H4 (cell line): ENCODE data around the gene OTUD1. TPM values are rescaled to one million over a fixed set of nuclear protein-coding genes. Genes with fewer than 3 reads are reported as not detected.

Source experiments
- DNase-seq: peaks from one replicate; pipeline ENCODE4 v3.0.0-alpha.2; 2015; ENCODE audit warnings: low spot score
- total RNA-seq: library from RNA; depleted of rRNA; stranded (reverse); fragments of >200 nt; shearing (Covaris generic); gene quantifications from 2 replicates; pipeline ENCODE4 v1.2.3, GENCODE V29; 2014

Gene OTUD1
- total RNA-seq, 1 experiment from 2014 or later: 1.3 TPM

DNA sequence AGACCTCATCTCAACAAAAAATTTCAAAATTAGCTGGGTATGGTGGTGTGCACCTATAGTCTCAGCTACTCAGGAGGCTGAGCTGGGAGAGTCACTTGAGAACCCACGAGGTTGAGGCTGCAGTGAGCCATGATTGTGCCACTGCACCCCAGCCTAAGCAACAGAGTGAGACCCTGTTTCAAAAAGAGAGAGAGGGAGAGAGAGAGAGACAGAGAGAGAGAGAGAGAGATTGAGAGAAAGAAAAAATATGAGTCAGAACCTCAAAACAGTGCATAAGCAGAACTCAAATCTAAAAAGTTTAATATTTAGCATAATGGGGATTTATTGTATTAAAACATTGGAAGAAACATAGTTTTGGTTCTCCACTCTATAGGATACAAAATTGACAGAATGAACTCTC, 17.5 kb upstream of the OTUD1 start:
- no peak for DNase-seq

DNA sequence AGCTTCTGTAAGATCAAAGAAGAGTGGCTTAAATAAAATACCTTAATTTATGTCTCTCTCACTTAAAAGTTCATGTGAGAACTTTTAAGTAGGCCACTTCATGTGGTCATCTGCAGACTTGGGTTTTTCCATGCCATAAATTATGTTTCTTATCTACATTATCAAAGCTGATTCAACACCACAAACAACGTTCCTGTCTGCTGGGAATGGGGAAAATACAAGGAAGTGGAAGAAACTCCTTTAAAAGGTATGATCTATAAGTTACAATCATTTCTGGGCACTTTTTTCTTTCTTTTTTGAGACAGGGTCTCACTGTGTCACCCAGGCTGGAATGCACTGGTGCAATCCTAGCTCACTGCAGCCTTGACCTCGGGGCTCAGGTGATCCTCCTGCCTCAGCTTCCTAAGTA, 16.9 kb upstream of the OTUD1 start:
- DNase-seq: no peak

DNA sequence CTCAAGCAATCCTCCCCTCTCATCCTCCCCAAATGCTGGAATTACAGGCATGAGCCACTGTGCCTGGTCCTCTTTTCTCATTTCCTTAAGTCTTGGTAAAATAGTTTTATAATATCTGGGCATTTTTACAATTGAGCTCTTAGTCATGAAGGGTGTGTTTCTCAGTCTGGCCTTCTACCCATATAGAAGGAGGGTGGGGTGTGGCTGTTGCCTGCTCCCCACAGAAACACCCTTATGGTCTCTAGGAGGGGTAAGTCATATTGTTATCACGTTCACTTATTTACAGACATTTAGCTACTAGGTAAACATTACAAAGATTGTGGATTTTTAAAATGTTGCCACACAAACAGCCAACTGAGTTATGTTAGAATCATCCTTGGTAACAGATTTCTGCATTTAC, 6.7 kb upstream of the OTUD1 start:
- DNase-seq: no peak

DNA sequence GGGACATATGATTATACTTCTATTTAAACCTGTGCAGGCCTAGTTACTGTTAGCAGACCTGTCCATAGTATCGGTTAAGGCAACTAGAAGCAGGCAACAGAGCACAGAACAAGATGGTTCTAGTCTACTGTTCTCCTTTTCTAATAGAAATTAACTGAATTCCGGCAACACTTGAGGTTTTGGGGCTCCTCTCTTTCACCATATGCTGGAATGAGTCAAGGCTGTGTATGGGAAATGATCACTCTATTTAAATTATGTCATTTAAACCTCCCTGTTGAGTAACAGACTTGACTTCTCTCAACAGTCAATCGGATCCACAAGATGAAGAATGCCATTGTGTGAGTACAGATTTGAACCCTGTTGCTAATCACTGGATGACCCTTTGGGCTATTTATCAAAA, 6.2 kb upstream of the OTUD1 start:
- no peak for DNase-seq

DNA sequence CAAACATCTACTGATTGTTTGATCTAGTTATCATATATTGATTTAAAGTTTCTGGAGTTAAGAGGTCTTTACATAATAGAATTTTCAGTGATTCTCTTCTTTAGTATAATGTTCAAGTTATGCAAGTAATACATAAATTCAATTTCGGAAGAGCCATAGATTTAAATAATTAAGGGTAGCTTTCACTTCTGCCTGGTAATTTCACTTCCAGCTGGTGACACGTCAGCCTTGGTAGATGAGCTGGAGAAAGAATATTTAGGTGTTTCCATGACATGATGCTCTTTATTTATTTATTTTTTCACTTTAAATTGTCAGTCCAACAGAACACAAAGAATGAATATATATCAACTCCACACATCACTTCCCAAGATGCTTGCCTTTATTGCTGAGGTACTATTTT, 5.2 kb upstream of the OTUD1 start:
- DNase-seq: no peak

DNA sequence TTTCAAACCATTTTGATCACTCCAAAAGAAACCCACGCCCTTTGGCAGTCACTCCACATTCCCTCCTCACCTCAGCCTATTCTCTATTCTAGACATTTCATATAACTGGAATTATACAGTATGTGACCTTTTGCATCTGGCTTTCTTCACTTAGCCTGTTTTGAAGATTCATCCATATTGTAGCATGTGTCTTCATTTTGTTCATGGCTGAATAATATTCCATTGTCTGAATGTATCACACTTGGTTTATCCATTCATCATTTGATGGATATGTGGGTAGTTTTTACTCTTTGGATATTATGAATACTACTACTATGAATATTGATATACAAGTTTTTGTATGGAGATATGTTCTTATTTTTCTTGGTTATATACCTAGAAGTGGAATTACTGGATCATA, 3.5 kb upstream of the OTUD1 start:
- DNase-seq: no peak

DNA sequence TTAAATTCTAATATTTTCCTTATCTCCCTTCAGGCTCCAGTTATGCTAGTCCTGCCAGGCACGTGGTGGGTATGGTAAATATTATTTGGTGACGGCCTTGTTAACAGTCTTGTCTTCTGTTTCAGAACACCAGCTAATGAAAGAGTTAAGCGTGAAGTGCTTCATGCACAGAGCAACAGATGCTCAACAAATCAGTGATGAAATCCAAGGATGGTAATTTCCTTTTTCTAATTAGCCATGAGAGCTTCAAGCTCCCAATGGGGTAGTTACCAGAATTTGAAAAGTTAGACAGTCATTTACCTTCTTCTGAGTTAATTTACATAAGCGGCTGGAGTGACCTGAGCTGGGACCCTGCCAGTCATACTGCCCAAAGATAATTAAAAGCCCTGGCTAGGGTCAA, 1.9 kb upstream of the OTUD1 start:
- DNase-seq: no peak

DNA sequence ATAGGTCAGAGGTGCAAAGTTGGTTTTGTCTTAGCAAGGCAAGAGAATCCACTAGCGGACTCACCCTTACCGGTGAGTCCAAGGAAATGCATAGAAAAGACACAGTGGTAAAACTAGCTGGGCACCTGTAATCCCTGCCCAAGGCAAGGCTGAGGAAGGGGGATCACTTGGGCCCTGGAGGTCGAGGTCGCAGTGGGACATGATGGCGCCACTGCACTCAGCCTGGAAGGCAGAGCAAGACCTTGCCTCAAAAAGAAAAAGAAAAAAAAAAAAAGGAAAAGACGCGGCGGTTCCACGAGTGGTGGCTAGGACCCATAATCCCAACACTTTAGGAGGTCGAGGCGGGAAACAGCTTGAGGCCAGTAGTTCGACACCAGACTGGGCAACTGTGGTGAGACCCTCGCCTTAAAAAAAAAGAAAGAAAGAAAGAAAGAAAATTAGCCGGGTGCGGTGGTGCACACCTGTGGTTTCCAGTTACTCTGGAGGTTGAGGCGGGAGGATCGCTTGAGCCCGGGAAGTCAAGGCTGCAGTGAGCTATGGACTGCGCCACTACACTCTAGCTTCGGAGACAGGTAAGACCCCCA, 820 bp upstream of the OTUD1 start:
- no peak for DNase-seq

DNA sequence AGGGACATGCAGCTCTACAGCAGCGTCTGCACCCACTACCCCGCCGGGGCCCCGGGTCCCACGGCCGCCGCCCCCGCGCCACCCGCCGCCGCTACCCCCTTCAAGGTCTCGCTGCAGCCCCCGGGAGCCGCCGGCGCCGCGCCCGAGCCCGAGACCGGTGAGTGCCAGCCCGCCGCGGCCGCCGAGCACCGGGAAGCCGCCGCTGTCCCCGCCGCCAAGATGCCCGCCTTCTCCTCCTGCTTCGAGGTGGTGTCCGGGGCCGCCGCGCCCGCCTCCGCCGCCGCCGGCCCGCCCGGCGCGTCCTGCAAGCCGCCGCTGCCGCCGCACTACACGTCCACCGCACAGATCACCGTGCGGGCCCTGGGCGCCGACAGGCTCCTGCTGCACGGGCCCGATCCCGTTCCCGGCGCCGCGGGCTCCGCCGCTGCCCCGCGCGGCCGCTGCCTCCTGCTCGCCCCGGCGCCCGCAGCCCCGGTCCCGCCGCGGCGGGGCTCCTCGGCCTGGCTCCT, 631 bp downstream of the OTUD1 start:
- no peak for DNase-seq

DNA sequence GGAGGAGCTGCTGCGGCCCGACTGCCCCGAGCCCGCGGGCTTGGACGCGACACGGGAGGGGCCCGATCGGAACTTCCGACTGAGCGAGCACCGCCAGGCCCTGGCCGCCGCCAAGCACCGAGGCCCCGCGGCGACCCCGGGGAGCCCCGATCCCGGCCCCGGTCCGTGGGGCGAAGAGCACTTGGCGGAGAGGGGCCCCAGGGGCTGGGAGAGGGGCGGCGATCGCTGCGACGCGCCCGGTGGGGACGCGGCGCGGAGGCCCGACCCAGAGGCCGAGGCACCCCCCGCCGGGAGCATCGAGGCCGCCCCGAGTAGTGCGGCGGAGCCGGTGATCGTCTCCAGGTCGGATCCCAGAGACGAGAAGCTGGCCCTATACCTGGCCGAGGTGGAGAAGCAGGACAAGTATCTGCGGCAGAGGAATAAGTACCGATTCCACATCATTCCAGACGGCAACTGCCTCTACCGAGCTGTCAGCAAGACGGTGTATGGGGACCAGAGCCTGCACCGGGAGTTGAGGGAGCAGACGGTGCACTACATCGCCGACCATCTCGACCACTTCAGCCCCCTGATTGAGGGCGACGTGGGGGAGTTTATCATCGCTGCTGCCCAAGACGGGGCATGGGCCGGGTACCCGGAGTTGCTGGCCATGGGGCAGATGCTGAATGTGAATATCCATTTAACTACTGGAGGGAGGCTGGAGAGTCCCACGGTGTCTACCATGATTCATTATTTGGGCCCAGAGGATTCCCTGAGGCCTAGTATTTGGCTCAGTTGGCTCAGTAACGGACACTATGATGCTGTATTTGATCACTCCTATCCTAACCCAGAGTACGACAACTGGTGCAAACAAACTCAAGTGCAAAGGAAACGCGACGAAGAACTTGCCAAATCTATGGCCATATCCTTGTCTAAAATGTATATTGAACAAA, 1.4 kb downstream of the OTUD1 start:
- DNase-seq: peak; percentile 4

DNA sequence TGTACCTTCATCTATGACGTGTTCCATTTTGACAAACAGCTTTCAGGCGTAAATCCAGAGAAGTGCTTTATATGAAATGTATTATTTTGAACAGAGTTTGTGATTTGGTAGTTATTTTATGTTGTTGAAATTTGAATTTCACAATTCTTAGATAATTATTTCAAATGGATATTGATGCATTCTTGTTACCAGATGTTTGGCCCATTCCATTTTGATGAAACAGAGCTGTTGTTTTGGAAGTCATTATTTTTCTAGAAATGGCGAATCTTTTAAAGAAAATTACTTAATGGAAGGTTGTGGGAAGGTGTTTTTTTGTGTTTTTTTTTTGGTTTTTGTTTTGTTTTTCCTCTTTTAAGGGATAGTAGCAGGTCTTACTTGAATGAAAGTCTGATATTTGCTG, 2.4 kb downstream of the OTUD1 start:
- DNase-seq: no peak

DNA sequence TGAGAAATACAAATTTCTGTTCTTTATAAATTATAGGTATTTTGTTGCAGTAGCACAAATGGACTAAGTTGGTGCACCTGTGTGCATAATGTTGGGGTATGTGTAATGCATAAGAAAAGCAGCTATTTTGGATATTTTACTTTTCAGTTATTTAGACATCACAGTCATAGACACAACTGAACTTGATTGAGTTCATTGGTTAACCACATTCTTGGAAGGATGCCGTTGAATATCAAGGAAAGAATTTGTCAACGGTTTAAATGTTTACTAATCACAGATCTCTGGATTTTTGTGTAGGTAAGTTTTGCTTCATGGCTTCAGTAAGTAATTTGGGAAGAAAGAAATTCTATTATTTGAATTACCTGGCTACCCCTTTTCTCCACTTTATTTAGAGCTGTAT, 4.1 kb downstream of the OTUD1 start:
- peak; percentile 9 for DNase-seq

DNA sequence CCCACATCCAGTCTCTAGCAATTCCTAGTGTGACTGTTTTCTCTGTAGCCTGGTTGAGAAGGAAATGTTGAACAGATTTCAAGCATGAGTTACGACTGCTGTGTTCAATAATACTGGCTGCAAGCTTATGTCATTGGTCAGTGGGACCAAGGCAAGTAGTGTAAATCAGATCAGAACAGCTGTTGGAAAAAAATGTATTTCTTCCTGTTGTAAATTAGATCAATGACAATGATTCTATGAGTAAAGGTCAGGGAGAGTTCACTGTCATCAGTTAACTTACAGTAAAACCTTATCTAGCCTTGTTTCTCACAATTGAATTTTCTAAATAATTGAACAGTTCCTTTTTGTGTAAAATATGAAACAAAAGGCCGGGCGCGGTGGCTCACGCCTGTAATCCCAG, 6.7 kb downstream of the OTUD1 start:
- DNase-seq: no peak

DNA sequence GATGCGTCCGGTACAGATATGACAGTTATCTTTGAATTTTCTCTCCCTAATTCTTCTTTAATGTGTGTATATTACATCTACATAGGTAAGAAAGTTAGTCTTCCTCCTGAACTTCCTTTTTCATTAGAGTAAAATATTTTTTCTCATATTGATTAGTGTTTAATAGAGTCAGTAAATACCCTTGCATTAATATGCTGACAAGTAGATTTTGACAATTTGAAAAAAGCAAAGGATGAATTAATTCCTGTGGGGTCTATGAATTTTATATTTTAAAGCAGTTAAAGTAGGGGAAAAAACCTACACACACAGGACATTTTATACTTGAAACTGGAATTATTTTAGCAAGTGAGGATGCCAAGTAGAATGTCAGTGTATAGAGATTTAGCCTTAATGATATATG, 9.4 kb downstream of the OTUD1 start:
- DNase-seq: no peak

DNA sequence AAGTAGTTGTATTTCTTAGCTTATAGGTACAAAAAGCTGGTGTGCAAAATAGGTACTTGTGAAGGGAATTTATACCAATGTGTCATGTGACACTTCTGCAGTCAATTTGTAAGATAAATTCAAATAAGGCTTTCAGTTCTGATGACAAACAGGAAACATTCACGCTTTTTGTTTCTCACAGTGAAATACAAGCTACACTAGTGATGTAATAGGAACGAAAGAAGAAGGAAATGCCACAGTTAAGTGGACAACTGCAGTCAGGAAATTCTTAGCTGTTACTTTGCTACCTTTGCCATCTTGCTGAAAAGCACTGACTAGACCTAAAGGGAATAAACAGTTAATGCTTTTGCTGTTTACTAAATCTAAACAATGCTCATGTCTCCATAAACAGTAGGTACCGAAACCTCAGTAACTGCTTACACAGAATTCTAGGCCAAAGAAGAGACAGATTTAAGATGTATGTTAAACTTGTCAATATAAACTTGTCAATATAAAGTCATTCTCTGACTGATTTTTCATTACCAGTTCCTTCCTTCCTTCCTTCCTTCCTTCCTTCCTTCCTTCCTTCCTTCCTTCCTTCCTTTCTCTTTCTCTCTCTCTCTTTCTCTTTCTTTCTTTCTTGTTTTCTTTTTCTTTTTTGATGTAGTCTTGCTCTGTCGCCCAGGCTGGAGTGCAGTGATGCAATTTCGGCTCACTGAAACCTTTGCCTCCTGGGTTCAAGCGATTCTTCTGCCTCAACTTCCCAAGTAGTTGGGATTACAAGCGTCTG, 10.1 kb downstream of the OTUD1 start:
- peak; percentile 41 for DNase-seq

DNA sequence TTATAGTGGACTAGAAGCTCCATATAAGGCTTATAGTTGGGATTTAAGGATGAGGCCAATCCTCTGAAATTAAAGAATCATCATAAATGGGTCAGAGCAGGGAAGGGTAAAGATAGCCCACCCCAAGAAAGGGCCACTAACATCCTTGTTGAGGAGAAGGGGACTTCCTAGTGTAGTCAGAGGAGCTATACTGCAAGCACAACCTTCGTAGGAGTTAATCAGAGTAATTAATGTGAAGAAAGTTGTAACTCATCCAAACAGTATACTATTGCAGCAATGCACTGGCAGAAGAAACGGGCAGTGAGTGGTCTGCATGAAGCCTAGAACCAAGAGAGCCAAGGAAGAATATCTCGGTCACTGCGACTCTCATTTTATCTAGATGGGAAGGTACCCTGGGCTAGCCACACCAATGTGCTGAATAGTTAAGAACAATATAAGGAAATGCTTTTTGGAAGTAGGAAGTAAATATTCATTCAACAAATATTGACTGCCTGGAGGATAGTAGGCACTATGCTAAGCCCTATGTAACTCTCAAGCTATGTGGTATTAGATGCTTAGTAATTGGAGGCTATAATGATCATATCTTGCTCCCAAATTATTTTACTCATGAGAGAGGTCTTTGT, 13.3 kb downstream of the OTUD1 start:
- DNase-seq: no peak

DNA sequence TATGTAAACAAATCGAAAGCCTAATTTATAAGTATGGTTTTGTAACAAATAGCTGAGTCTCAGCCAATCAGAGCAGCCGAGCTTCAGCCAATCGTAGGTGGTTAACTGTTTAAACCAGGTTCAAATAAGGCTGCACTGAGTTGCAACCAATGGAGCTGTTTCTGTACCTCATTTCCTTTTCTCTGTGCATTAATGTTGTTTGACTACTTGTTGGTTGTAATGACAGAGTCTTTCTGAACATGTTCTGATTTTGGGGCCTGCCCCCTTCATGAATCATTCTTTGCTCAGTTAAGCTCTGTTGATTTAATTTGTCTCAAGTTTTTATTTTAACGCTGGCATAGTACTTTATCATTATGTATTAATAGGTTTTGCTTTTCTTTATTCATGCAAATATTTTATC, 14.6 kb downstream of the OTUD1 start:
- DNase-seq: no peak

DNA sequence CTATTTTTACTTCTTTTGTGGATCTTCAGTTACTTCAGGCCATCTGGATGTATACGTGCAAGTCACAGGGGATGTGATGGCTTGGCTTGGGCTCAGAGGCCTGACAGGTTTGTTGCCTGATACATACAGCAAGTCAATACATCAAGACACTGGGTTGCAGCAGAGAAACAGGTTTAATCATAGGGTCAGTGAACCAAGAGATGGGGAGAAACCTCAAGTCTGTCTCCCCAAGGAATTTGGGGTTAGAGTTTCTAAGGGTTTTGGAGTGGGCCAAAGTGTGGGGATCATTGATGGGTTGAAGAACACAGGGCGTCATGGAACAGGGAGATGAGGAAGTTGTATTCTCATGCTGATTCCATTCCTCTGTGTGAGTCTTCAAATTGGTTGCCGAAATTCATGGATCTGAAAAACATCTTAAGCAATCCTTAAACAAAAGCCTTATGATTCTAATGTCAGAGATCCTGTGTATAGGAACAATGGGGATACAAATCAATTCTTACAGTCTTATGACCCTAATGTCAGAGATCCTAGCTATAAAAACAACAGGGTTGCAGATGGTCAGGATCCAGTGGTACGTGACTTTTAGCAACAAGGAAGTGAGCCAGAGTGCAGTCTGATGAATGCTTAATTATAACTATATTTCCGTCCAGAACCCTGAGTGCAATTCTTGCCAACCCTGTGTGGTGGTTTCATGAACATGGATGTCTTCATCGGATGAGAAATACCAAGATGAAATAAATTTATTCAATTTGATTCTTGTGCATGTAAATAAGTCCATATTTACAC, 18.9 kb downstream of the OTUD1 start:
- DNase-seq: no peak

DNA sequence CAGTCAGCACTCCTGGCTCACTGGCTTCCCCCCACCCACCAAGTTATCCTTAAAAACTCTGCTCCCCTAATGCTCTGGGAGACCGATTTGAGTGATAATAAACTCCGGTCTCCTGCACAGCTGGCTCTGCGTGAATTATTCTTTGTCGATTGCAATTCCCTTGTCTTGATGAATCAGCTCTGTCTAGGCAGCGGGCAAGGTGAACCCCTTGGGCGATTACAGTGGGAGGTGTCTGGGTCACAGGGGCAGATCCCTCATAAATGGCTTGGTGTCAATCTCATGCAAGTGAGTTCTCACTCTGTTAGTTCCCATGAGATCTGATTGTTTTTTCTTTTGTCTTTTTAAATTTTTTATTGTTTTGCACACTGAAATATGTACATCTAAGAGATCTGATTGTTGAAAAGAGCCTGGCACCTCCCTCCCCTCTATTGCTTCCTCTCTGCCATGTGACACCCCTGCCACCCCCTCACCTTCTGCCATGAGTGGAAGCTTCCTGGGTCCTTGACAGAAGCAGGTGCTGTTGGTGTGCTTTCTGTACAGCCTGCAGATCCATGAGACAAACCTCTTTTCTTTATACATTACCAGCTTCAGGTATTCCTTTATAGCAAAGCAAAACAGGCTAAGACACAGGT, 20.5 kb downstream of the OTUD1 start:
- no peak for DNase-seq

DNA sequence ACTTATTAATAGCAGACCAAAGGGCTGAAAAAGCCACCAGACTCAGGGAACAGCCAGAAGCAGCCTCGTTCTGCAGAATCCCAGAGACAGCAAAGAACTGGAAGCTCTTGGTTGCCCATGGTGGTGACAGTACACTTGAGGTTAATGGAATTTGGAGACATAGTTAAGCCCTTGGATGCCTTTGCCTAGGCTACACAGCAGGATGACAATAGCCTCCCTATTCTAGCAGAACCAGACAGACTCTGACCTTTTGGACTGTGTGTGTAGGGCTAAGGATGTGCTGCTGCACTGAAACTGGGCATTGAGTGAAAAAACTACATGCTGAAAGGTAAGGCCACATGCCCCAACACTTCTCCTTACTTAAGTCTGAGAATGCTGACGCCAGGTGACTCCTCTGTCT, 22.7 kb downstream of the OTUD1 start:
- DNase-seq: no peak

DNA sequence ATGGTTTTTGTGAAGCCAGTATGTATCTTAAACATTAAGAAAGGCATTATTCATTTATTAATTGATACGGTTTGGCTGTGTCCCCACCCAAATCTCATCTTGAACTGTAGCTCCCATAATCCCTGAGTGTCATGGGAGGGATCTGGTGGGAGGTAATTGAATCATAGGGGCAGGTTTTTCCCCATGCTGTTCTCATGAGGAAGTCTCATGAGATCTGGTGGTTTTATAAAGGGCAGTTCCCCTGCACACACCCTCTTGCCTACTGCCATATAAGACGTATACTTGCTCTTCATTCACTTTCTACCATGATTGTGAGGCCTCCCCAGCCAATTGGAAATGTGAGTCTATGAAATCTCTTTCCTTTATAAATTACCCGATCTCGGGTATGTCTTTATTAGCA, 28.1 kb downstream of the OTUD1 start:
- DNase-seq: no peak
